Measurements from ENCODE around the gene AHDC1.
A peak's percentile ranks its signal among the peaks of the same experiment; 100 is the strongest.

The AHDC1 gene

DNA sequence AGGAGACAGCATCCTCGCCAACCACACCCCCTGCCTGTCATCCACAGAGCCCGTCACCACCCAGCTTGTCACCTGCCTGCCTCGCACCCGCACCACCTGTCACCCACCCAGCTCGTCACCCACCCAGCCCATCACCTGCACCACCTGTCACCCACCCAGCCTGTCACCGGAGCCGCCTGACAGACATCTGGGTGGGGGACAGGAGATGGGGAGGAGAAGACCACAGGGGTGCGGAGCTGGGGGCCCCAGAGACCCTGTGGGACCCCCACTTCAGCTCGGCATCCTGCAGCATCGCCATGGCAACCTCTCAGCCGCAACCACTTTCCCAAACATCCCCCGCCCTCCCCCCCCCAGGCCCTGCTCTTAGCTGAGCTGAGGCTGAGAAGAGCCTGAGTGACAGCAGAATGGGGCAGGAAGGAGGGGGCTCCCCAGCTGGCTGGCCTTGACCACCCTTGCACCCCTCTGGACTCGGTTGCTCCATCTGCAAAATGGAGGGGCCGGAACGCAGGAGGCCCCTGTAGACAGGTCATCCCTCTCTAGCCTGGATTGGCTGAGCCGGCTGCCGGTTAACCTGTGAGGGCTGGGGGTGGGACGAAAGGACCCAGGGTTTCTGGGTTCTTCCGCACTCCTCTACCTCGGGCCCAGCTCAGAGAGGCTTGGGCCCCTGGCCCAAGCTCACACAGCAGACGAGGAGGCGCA, 11.6 kb downstream of the AHDC1 start:
- H3K27ac ChIP-seq (ENCODE audit: extremely low read depth, low read depth, low read length) = no peak overlapping the region

DNA sequence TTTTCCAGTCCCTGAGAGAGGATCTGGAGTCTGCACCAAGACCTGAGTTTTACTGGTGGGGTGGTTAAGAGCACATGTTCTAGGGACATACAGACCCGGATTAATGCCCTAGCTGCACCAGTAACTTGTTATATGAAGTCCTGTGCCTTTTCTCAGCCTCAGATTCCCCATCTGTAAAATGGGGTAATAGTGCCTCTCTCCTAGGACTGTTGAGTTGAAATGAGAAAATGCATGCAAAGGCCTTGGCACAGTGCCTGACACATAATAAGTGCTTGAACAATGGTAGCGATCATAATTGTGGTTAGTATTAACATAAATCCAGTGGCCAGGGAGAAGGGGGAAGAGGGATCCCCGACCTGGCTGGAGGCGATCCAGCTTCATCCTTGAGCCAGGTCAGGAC, 12.3 kb downstream of the AHDC1 start:
- TF ChIP-seq, protein P1, sequence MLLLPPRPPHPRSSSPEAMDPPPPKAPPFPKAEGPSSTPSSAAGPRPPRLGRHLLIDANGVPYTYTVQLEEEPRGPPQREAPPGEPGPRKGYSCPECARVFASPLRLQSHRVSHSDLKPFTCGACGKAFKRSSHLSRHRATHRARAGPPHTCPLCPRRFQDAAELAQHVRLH (tag by site-specific recombination; IDR thresholded peaks at IDR 0.05) = 0 out of 2 replicates have a peak, but pooled peaks have one; percentile 35
- 0 out of 2 replicates have a peak, but pooled peaks have one; percentile 16 for TF ChIP-seq MYNN (tag by site-specific recombination; IDR thresholded peaks at IDR 0.05; ENCODE audit: borderline replicate concordance)
- 0 out of 2 replicates have a peak, but pooled peaks have one; percentile 21 for TF ChIP-seq ZNF121 (tag by site-specific recombination; IDR thresholded peaks at IDR 0.05)
- TF ChIP-seq BCL11B (tag by site-specific recombination; IDR thresholded peaks at IDR 0.05; ENCODE audit: low read depth) = 0 out of 2 replicates have a peak, but pooled peaks have one; percentile 21
- TF ChIP-seq, protein P2, sequence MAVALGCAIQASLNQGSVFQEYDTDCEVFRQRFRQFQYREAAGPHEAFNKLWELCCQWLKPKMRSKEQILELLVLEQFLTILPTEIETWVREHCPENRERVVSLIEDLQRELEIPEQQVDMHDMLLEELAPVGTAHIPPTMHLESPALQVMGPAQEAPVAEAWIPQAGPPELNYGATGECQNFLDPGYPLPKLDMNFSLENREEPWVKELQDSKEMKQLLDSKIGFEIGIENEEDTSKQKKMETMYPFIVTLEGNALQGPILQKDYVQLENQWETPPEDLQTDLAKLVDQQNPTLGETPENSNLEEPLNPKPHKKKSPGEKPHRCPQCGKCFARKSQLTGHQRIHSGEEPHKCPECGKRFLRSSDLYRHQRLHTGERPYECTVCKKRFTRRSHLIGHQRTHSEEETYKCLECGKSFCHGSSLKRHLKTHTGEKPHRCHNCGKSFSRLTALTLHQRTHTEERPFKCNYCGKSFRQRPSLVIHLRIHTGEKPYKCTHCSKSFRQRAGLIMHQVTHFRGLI (tag by site-specific recombination; IDR thresholded peaks at IDR 0.05) = 0 out of 2 replicates have a peak, but pooled peaks have one; percentile 13
- TF ChIP-seq ZNF626 (tag by site-specific recombination; IDR thresholded peaks at IDR 0.05) = no peak
- no peak overlapping the region for H3K27ac ChIP-seq (ENCODE audit: extremely low read depth, low read depth, low read length)
- ChIA-PET POLR2A (interaction anchor here (0.7 to 2.1 kb wide), 4 partner anchors 11 to 101 kb away, joined by 3 to 5 read pairs (median 4); partner anchors contain the start of genes AHDC1 and WASF2), CTCF (interaction anchor here (0.6 to 1.5 kb wide), 6 partner anchors 11 to 196 kb away, joined by 3 to 5 read pairs (median 3); no protein-coding TSS in a partner anchor)
- no peaks in the 10 kb centered on the region for H3K9me3 ChIP-seq (ENCODE audit: control insufficient read depth, insufficient read depth, low read depth, low read length)
- peaks cover 0 to 19% of the 10 kb centered on the region in 2 experiments; a peak in 1 of 3 replicates for H3K36me3 ChIP-seq (ENCODE audit: control insufficient read depth in 2 of 2, insufficient read depth in 1 of 2, low read length in 2 of 2)
- no peak overlapping the region for H3K4me3 ChIP-seq (ENCODE audit: low read depth, low read length)
- H3K4me1 ChIP-seq (ENCODE audit: control insufficient read depth, insufficient read depth, low read length) = peaks cover 13% of the 10 kb centered on the region

More for the DNA sequence above, 11.6 kb downstream of the AHDC1 start:
- TF ChIP-seq GLIS2 (tag by site-specific recombination; IDR thresholded peaks at IDR 0.05) (peak; percentile 32; the same call in 1 of the 2 replicates), KLF10 (tag by site-specific recombination; IDR thresholded peaks at IDR 0.05) (no peak)
- ChIA-PET POLR2A (interaction anchor here (0.7 to 2.1 kb wide), 4 partner anchors 12 to 102 kb away, joined by 3 to 5 read pairs (median 3); partner anchors contain the start of genes AHDC1 and WASF2), CTCF (interaction anchor here (0.7 to 1.5 kb wide), 5 partner anchors 10 to 197 kb away, joined by 3 to 5 read pairs (median 3); no protein-coding TSS in a partner anchor)
- Histone ChIP-seq H3K4me1 (ENCODE audit: control insufficient read depth, insufficient read depth, low read length) (peaks cover 13% of the 10 kb centered on the region), H3K9me3 (ENCODE audit: control insufficient read depth, insufficient read depth, low read depth, low read length) (no peaks in the 10 kb centered on the region), H3K4me3 (ENCODE audit: low read depth, low read length) (no peak overlapping the region), H3K36me3 (ENCODE audit: control insufficient read depth in 2 of 2, insufficient read depth in 1 of 2, low read length in 2 of 2) (peaks cover 0 to 19% of the 10 kb centered on the region in 2 experiments; a peak in 1 of 3 replicates)

DNA sequence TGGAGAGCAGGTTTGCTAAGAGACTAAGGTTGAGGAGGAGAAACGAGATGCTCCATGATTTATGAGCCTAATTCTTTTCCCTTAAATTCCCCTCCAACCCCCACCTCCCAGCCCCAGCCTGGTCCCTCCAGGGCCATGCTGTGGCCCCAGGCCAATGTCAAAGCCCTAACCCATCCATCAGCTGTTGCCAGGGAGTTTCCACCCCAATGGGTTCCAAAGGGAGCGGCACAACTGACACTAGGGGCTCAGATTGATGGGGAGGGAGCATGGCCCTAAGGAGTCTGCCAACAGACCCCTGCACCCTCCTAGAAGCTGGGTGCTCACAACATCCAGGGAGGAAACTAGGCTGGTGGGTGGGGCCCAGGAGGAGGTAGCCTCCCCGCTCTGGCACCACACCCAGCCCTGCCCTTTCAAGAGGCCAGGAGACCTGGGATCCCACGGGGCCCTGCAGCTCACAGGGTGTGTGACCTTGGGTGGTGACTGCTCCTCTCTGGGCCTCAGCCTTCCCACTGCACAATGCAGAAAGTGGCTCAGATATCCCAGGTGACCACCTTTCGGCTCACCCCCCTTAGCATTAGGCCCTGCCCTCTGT, 12.9 kb downstream of the AHDC1 start:
- POLR2A ChIA-PET = interaction anchor here (1.4 to 2.1 kb wide), 3 partner anchors 16 to 101 kb away, joined by 5 read pairs; partner anchors contain the start of gene WASF2
- Histone ChIP-seq H3K4me1 (ENCODE audit: control insufficient read depth, insufficient read depth, low read length) (peaks cover 13% of the 10 kb centered on the region), H3K27ac (ENCODE audit: extremely low read depth, low read depth, low read length) (no peak overlapping the region), H3K36me3 (ENCODE audit: control insufficient read depth in 2 of 2, insufficient read depth in 1 of 2, low read length in 2 of 2) (peaks cover 0 to 19% of the 10 kb centered on the region in 2 experiments; a peak in 1 of 3 replicates), H3K4me3 (ENCODE audit: low read depth, low read length) (no peak overlapping the region), H3K9me3 (ENCODE audit: control insufficient read depth, insufficient read depth, low read depth, low read length) (no peaks in the 10 kb centered on the region)
- CTCF ChIA-PET = interaction anchor here (0.6 to 1.8 kb wide), 7 partner anchors 9 to 196 kb away, joined by 3 to 6 read pairs (median 3); no protein-coding TSS in a partner anchor
- TF ChIP-seq, protein P3, sequence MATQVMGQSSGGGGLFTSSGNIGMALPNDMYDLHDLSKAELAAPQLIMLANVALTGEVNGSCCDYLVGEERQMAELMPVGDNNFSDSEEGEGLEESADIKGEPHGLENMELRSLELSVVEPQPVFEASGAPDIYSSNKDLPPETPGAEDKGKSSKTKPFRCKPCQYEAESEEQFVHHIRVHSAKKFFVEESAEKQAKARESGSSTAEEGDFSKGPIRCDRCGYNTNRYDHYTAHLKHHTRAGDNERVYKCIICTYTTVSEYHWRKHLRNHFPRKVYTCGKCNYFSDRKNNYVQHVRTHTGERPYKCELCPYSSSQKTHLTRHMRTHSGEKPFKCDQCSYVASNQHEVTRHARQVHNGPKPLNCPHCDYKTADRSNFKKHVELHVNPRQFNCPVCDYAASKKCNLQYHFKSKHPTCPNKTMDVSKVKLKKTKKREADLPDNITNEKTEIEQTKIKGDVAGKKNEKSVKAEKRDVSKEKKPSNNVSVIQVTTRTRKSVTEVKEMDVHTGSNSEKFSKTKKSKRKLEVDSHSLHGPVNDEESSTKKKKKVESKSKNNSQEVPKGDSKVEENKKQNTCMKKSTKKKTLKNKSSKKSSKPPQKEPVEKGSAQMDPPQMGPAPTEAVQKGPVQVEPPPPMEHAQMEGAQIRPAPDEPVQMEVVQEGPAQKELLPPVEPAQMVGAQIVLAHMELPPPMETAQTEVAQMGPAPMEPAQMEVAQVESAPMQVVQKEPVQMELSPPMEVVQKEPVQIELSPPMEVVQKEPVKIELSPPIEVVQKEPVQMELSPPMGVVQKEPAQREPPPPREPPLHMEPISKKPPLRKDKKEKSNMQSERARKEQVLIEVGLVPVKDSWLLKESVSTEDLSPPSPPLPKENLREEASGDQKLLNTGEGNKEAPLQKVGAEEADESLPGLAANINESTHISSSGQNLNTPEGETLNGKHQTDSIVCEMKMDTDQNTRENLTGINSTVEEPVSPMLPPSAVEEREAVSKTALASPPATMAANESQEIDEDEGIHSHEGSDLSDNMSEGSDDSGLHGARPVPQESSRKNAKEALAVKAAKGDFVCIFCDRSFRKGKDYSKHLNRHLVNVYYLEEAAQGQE (tag by site-specific recombination; IDR thresholded peaks at IDR 0.05) = no peak
- TF ChIP-seq WT1 (tag by site-specific recombination; IDR thresholded peaks at IDR 0.05) (0 out of 2 replicates have a peak, but pooled peaks have one; percentile 26), HOXA7 (CRISPR knock-in tag; IDR thresholded peaks at IDR 0.05; ENCODE audit: borderline replicate concordance) (no peak), ZNF292 (tag by site-specific recombination; IDR thresholded peaks at IDR 0.05; ENCODE audit: borderline replicate concordance, low read depth) (no peak), ZXDB (tag by site-specific recombination; IDR thresholded peaks at IDR 0.05) (no peak), ZNF529 (tag by site-specific recombination; IDR thresholded peaks at IDR 0.05; ENCODE audit: insufficient replicate concordance) (no peak), ZNF654 (tag by site-specific recombination; IDR thresholded peaks at IDR 0.05; ENCODE audit: low read depth) (no peak)
- TF ChIP-seq, protein P4, sequence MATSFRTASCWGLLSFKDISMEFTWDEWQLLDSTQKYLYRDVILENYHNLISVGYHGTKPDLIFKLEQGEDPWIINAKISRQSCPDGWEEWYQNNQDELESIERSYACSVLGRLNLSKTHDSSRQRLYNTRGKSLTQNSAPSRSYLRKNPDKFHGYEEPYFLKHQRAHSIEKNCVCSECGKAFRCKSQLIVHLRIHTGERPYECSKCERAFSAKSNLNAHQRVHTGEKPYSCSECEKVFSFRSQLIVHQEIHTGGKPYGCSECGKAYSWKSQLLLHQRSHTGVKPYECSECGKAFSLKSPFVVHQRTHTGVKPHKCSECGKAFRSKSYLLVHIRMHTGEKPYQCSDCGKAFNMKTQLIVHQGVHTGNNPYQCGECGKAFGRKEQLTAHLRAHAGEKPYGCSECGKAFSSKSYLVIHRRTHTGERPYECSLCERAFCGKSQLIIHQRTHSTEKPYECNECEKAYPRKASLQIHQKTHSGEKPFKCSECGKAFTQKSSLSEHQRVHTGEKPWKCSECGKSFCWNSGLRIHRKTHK (tag by site-specific recombination; IDR thresholded peaks at IDR 0.05) = no peak
- TF ChIP-seq, protein P5, sequence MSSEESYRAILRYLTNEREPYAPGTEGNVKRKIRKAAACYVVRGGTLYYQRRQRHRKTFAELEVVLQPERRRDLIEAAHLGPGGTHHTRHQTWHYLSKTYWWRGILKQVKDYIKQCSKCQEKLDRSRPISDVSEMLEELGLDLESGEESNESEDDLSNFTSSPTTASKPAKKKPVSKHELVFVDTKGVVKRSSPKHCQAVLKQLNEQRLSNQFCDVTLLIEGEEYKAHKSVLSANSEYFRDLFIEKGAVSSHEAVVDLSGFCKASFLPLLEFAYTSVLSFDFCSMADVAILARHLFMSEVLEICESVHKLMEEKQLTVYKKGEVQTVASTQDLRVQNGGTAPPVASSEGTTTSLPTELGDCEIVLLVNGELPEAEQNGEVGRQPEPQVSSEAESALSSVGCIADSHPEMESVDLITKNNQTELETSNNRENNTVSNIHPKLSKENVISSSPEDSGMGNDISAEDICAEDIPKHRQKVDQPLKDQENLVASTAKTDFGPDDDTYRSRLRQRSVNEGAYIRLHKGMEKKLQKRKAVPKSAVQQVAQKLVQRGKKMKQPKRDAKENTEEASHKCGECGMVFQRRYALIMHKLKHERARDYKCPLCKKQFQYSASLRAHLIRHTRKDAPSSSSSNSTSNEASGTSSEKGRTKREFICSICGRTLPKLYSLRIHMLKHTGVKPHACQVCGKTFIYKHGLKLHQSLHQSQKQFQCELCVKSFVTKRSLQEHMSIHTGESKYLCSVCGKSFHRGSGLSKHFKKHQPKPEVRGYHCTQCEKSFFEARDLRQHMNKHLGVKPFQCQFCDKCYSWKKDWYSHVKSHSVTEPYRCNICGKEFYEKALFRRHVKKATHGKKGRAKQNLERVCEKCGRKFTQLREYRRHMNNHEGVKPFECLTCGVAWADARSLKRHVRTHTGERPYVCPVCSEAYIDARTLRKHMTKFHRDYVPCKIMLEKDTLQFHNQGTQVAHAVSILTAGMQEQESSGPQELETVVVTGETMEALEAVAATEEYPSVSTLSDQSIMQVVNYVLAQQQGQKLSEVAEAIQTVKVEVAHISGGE (tag by site-specific recombination; conservative IDR thresholded peaks at IDR 0.05; ENCODE audit: low read depth) = no peak
